DMS153 treated with DMSO at 0.1 percent for 48 hours (cell line): ENCODE results near the gene PDE3B.
"Not testable (repeated sequence)": the region's sequence is repeated elsewhere in the genome, so short reads cannot be mapped to it uniquely, and the experiment has no call there.

ENCODE experiments used
- DNase-seq: peaks from one replicate; lab custom pipeline; 2025; ENCODE audit not compliant: unreplicated experiment; lab: John Stamatoyannopoulos, UW

The PDE3B gene

DNA sequence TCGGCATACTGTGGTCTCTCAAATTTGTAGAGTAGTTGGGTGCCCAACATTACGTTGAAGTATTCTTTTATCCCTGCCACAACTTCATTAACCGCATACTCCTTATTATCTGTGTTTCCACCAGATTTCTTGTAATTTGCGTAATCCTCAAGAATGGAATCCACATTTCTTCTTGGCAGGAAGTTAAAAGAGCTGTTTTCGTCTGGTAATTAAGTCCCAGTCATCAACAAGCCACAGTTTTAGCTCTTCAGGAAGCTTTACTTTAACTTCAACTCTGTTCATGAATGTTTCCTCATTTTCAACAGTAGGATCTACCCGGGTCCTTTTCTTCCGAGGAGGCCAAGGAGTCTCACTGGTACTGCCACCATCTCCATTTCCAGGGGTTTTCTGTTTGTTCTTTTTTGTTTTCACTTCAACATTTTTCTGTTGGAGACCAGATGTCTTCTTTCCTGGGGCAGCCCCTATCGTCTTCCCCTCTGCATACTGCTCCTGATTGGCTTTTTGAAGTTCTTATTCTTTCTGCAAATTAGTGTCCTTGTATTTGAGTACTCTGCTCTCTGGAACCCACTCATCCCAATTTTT, 30.3 kb downstream of the PDE3B start:
- no peak for DNase-seq

GRCh38 chr11:14676068-14676467, 32.5 kb downstream of the PDE3B start:
- peak; percentile 12 for DNase-seq

- no peak for DNase-seq
Measured at GRCh38 chr11:14677146-14677545, 33.5 kb downstream of the PDE3B start.

DNA sequence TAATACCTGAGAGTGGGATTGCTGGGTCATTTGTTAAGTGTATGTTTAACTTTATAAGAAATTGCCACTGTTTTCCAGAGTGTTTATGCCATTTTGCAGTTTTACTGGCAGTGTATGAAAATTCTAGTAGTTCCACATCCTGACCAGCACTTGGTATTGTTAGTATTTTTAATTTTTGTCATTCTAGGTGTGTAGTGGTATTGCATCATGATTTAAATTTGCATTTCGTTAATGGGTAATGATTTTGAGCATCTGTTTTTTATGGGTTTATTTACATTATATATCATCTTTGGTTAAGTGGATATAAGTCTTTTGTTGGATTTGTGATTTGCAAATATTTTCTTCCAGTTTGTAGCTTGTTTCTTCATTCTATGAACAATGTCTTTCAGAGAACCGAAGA, 34.7 kb downstream of the PDE3B start:
- no peak for DNase-seq

- DNase-seq, result no peak
Measured at GRCh38 chr11:14679662-14680061, 36.1 kb downstream of the PDE3B start.

- not testable (repeated sequence) for DNase-seq
Measured at GRCh38 chr11:14684234-14684915, 40.8 kb downstream of the PDE3B start.

GRCh38 chr11:14687456-14687855, 43.9 kb downstream of the PDE3B start:
- DNase-seq, result no peak

DNA sequence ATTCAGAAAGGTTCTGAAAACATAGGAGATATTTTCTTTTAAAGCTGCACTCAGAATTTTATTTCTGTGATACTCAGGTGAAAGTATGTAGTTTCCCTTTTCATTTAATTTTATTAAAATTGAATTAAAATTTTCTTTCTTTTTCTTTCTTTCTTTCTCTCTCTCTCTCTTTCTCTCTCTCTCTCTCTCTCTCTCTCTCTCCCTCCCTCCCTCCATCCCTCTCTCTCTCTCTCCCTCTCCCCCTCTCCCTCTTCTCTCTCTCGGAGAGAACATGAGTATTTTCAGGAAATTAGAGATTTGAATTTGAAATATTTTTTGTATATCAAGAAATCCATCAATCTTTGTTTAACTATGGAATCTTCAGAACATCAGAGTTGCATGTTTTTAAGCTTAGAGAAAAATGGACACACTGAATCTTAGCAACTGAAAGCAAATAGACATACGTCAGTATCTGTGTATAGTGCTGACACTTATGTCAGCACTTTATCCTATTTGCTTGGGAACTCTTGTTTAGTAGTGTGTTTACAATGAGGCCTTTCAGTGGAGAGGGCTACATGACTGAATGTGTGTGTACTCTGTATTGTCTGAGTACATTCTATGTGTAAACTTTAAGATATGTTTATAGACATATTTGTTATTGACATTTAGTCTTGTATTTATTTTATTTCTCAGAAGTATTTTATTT, 44.5 kb downstream of the PDE3B start:
- DNase-seq, result peak; percentile 62

DNA sequence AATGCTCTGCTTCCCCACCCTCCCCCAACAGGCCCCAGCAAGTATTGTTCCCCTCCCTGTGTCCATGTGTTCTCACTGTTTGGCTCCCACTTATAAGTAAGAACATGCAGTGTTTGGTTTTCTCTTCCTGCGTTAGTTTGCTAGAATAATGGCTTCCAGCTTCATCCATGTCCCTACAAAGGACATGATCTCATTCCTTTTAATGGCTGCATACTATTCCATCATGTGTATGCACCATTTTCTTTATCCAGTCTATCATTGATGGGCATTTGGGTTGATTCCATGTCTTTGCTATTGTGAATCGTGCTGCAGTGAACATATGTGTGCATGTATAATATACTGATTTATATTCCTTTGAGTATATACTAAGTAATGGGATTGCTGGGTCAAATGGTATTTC, 52.1 kb downstream of the PDE3B start:
- not testable (repeated sequence) for DNase-seq

GRCh38 chr11:14698771-14699170, 55.2 kb downstream of the PDE3B start:
- no peak for DNase-seq

GRCh38 chr11:14700593-14700992, 57.0 kb downstream of the PDE3B start:
- DNase-seq, result no peak

DNA sequence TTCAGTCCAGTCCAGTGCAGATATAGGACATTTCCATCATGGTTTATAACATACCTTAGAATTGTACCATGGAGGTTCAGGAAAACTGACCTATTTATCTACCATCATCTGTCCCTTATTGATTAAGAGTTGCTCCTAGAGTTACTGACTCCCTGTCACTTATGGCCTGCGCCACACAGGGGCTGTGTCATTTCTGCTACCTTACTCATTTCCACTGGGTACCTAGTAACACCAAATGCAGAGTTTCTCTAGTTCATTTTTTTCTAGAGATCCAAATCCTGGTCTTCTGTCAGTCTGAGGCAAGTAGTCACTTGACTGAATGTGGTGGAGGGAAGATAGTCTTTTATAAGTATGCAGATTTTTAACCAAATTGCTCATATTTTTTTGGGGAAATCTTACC, 59.2 kb downstream of the PDE3B start:
- DNase-seq, result no peak

- DNase-seq, result no peak
Measured at GRCh38 chr11:14703731-14704130, 60.1 kb downstream of the PDE3B start.

DNA sequence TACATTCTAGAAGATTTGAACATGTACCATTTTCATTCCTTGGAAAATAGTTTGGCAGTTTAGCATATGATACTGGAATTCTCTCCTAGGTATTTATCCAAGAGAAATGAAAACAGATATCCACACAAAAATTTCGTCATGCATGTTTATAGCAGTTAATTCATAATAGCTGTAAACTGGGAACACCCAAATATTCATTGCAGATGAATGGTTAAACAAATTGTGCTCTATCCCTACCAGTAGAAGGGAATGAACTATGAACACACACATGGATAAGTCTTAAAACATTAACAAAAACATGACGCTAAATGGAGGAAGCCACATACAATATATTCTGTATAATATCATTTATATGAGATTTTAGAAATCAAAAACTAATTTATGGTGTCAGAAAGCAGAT, 61.5 kb downstream of the PDE3B start:
- DNase-seq, result no peak

DNA sequence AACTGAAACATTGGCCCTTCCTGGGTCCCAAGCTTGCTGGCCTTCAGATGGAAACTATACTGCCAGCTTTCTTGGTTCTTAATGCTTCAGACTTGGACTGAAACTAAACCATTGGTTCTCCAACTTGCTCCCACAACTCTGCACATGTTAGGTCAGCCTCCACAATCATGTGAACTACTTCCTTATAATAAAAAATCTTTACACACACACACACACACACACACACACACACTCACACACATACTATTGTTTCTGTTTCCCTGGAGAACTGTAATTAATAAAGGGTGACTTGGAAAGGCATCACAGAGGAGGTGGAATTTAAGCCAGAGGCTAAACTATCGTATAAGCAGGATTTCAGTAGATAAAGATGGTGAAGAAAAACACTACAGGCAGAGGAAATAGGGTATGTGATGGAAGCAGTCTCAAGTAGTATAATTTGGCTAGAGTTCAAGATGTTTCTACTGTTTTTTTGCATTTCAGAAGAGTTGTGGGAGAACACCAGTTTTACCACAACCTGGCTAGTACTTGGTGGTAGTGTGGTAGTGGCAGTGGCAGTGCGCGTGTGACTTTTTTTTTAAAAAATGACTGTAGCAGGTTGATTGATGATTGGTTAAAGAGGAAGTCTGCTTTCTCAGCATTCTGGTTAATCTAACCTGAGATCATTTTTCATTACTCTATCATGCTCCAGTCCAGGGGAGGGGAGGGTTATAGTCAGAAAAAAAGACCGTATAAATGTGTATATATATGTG, 70.1 kb downstream of the PDE3B start:
- DNase-seq, result no peak

DNA sequence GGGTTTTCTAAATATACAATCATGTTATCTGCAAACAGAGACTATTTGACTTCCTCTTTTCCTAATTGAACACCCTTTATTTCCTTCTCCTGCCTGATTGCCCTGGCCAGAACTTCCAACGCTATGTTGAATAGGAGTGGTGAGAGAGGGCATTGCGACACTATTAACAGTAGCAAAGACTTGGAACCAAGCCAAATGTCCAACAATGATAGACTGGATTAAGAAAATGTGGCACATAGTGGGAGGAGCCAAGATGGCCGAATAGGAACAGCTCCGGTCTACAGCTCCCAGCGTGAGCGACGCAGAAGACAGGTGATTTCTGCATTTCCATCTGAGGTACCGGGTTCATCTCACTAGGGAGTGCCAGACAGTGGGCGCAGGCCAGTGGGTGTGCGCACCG, 72.1 kb downstream of the PDE3B start:
- not testable (repeated sequence) for DNase-seq

- no peak for DNase-seq
Measured at GRCh38 chr11:14722496-14722895, 78.9 kb downstream of the PDE3B start.

DNA sequence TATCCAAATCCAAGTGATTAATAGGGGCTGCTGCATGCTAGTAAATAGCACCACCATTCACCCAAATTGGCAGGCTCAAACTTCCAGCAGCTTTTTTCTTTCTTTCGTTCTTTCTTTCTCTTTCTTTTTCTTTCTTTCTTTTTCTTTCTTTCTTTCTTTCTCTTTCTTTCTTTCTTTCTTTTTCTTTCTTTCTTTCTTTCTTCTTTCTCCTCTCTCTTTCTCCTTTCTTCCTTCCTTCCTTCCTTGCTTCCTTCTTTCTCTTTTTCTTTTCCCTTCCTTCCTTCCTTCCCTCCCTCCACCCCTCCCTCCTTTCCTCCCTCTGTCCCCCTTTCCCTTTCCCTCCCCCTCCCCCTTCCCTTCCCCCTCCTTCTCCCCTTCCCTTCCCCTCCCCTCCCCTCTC, 81.5 kb downstream of the PDE3B start:
- DNase-seq, result no peak

GRCh38 chr11:14727215-14727614, 83.6 kb downstream of the PDE3B start:
- no peak for DNase-seq

- DNase-seq, result no peak
Measured at GRCh38 chr11:14727746-14728145, 84.1 kb downstream of the PDE3B start.

DNA sequence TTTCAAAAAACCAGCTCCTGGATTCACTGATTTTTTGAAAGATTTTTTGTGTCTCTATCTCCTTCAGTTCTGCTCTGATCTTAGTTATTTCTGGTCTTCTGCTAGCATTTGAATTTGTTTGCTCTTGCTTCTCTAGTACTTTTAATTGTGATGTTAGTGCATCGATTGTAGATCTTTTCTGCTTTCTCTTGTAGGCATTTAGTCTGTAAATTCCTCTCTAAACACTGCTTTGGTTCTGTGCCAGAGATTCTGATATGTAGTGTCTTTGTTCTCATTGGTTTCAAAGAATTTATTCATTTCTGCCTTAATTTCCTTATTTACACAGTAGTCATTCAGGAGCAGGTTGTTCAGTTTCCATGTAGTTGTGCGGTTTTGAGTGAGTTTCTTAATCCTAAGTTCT, 96.9 kb downstream of the PDE3B start:
- not testable (repeated sequence) for DNase-seq

GRCh38 chr11:14741195-14741594, 97.6 kb downstream of the PDE3B start:
- no peak for DNase-seq
